GM12801 (cell line): ENCODE results near the gene SIM1.

ENCODE experiments used
- CTCF ChIP-seq: IDR thresholded peaks from one replicate; pipeline ENCODE4 v1.5.1; 2011; ENCODE audit warnings: control low read depth; ENCODE audit not compliant: insufficient read length; ENCODE audit errors: extremely low read depth

SIM1 gene

GRCh38 chr6:100463630-100464161 lies 1.0 kb downstream of the SIM1 start:
- TF ChIP-seq CTCF, result no peak

GRCh38 chr6:100462706-100463629 lies 1.8 kb downstream of the SIM1 start:
- TF ChIP-seq CTCF, result no peak

GRCh38 chr6:100461917-100462705 lies 2.6 kb downstream of the SIM1 start:
- no peak for TF ChIP-seq CTCF

- TF ChIP-seq CTCF, result no peak
These were observed 3.3 kb downstream of the SIM1 start for GRCh38 chr6:100461278-100461916.

GRCh38 chr6:100460650-100461204 lies 4.0 kb downstream of the SIM1 start:
- TF ChIP-seq CTCF, result no peak

- TF ChIP-seq CTCF, result no peak
These were observed 5.0 kb downstream of the SIM1 start for GRCh38 chr6:100459592-100460184.
